ENCODE results near the gene SUSD1. TPM values are rescaled to one million over a fixed set of nuclear protein-coding genes. Genes with fewer than 3 reads are reported as not detected.
A peak's percentile ranks its signal among the peaks of the same experiment; 100 is the strongest.

Gene SUSD1
- total RNA-seq, 1 experiment from 2014 or later, result 8.1 TPM

DNA sequence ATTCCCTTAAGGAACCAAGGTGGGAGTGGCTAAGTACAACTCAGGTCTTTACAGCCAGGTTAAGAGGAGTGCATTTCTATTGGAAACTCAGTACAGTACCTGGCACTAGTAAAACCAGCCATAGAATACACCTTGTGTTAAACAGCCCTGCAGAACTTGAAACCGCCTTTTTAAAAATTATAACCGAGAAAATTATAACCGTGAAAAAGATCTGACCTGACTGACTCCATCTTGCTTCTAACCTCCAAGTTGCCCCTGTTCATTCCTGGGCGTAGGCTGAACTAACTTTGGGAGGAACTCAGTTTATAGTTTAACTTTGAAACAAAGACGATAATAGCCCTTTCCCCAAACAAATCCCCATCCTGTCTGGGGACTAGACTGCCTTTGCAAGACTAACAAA, 132.3 kb downstream of the SUSD1 start:
- H4K8ac ChIP-seq (replicated peaks; ENCODE audit: insufficient read length, low read depth, low read length), result no peak overlapping the region
- H3K18ac ChIP-seq (ENCODE audit: insufficient read length, low read depth, low read length), result no peak overlapping the region
- H3K27me3 ChIP-seq (ENCODE audit: insufficient read depth, low read length), result no peaks in the 10 kb centered on the region
- Mint-ChIP-seq H3K4me1 (peaks cover 30 to 34% of the 10 kb centered on the region in 2 experiments), H3K27ac (peak overlapping the region in 2 of 3 experiments; percentile 36 to 48; a peak in 2 of 7 replicates), H3K9me3 (no peaks in the 10 kb centered on the region), H3K27me3 (ENCODE audit: low read depth) (no peaks in the 10 kb centered on the region), H3K4me3 (no peak overlapping the region), H3K36me3 (ENCODE audit: insufficient read depth in 1 of 3, low read depth in 3 of 3) (peaks cover 0 to 3% (median 2%) of the 10 kb centered on the region in 3 experiments; a peak in 3 of 7 replicates)
- H3K56ac ChIP-seq (ENCODE audit: insufficient read length, low read depth, low read length), result no peak overlapping the region
- H3K4me1 ChIP-seq (ENCODE audit: insufficient read depth, low read length), result peaks cover 4% of the 10 kb centered on the region; the same call in 1 of the 2 replicates
- no peak overlapping the region for H3K23ac ChIP-seq (ENCODE audit: insufficient read length, low read depth, low read length)
- H2BK20ac ChIP-seq (ENCODE audit: low read depth, low read length, poor library complexity, severe bottlenecking), result no peak overlapping the region
- H3K9me3 ChIP-seq (ENCODE audit: control insufficient read depth, low read depth, low read length), result no peaks in the 10 kb centered on the region
- no peak overlapping the region for H3T11ph ChIP-seq (ENCODE audit: low read length)
- H4K5ac ChIP-seq (ENCODE audit: insufficient read length, low read depth, low read length), result no peak overlapping the region
- no peak overlapping the region for H2BK120ac ChIP-seq (ENCODE audit: low read depth, low read length, poor library complexity, severe bottlenecking)
- H3K27ac ChIP-seq (ENCODE audit: insufficient read length, low read depth, low read length), result no peak overlapping the region
- no CpG with 5 or more reads among the region's 5 CpGs for WGBS (ENCODE audit: extremely low coverage, insufficient read length, low lambda C conversion rate)
- H2BK5ac ChIP-seq (ENCODE audit: insufficient read length, low read length), result no peak overlapping the region
- no peaks in the 10 kb centered on the region for H3K79me1 ChIP-seq (ENCODE audit: insufficient read depth, low read depth, low read length, poor library complexity, severe bottlenecking)
- H3K9ac ChIP-seq (ENCODE audit: extremely low read depth, insufficient read length, low read length), result no peak overlapping the region
- TF ChIP-seq, protein P1, sequence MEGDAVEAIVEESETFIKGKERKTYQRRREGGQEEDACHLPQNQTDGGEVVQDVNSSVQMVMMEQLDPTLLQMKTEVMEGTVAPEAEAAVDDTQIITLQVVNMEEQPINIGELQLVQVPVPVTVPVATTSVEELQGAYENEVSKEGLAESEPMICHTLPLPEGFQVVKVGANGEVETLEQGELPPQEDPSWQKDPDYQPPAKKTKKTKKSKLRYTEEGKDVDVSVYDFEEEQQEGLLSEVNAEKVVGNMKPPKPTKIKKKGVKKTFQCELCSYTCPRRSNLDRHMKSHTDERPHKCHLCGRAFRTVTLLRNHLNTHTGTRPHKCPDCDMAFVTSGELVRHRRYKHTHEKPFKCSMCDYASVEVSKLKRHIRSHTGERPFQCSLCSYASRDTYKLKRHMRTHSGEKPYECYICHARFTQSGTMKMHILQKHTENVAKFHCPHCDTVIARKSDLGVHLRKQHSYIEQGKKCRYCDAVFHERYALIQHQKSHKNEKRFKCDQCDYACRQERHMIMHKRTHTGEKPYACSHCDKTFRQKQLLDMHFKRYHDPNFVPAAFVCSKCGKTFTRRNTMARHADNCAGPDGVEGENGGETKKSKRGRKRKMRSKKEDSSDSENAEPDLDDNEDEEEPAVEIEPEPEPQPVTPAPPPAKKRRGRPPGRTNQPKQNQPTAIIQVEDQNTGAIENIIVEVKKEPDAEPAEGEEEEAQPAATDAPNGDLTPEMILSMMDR (conservative IDR thresholded peaks at IDR 0.05), result no peak
- no peak for DNase-seq
- H3K23me2 ChIP-seq (ENCODE audit: insufficient read length, low read depth, low read length, poor library complexity, severe bottlenecking), result no peaks in the 10 kb centered on the region
- H3K4ac ChIP-seq (ENCODE audit: low read depth, low read length), result no peak overlapping the region
- H3K14ac ChIP-seq (ENCODE audit: insufficient read depth, low read length), result no peak overlapping the region
- H2BK15ac ChIP-seq (ENCODE audit: low read depth, low read length), result no peak overlapping the region
- no peak overlapping the region for H2AFZ ChIP-seq (ENCODE audit: low read length)
- no peak overlapping the region for H3K4me2 ChIP-seq (ENCODE audit: insufficient read depth, insufficient read length, low read length)
- H3K79me2 ChIP-seq (ENCODE audit: insufficient read depth, low read length), result no peaks in the 10 kb centered on the region
- H4K20me1 ChIP-seq (ENCODE audit: control insufficient read depth, insufficient read depth, insufficient read length), result no peaks in the 10 kb centered on the region
- H2BK12ac ChIP-seq (ENCODE audit: insufficient read length, low read depth, low read length), result no peak overlapping the region
- H4K91ac ChIP-seq (ENCODE audit: insufficient read length, low read depth, low read length), result no peak overlapping the region
- no peak overlapping the region for H2AK5ac ChIP-seq (ENCODE audit: insufficient read length, low read length)
